ENCODE measurements around the gene PDE6C. TPM values are rescaled to one million over a fixed set of nuclear protein-coding genes. Genes with fewer than 3 reads are reported as not detected.

PDE6C gene
- total and polyA plus RNA-seq, 2 of the 4 experiments (the other 2 are of a cell fraction) = not detected

GRCh38 chr10:93702210-93703001, 90.1 kb downstream of the PDE6C start, which contains the start of gene FRA10AC1:
Gene FRA10AC1, minus strand, starts transcription at chr10:93702592. Its CDS starts 2,486 bp downstream, at chr10:93700106.
- ChIA-PET CTCF (interaction anchor here (0.6 to 1.0 kb wide), 3 partner anchors 28 to 677 kb away, joined by 3 read pairs; no protein-coding TSS in a partner anchor), POLR2A (ENCODE audit: unreplicated experiment) (interaction anchor here (0.5 to 0.7 kb wide), 4 partner anchors 13 to 201 kb away, joined by 3 to 10 read pairs (median 6); no protein-coding TSS in a partner anchor)
- Histone ChIP-seq H2BK120ac (ENCODE audit: low read depth, low read length) (peak within 1 kb of the TSS; percentile 52; the same call in 1 of the 2 replicates), H2AFZ (replicated peaks; ENCODE audit: low read length, poor library complexity) (peak within 1 kb of the TSS; percentile 94), H2AK5ac (ENCODE audit: low read depth, low read length) (peak within 1 kb of the TSS; percentile 38; the same call in 1 of the 2 replicates), H3K27me3 (ENCODE audit: control insufficient read depth, insufficient read depth, low read length) (peaks cover 2% of the 10 kb centered on the region; the same call in 1 of the 2 replicates), H3K4me1 (ENCODE audit: control insufficient read depth, insufficient read depth, low read length) (no peaks in the 10 kb centered on the region), H3K27ac (ENCODE audit: insufficient read depth, low read length) (peak within 1 kb of the TSS; percentile 91), H2BK5ac (ENCODE audit: low read depth, low read length, poor library complexity, severe bottlenecking) (peak within 1 kb of the TSS; percentile 79), H3K36me3 (ENCODE audit: control insufficient read depth, insufficient read depth, low read length) (peaks cover 4% of the 10 kb centered on the region), H4K8ac (ENCODE audit: low read depth in 2 of 2, low read length in 2 of 2) (peak within 1 kb of the TSS; percentile 90 to 93), H2BK20ac (ENCODE audit: low read depth, low read length) (no peak within 1 kb of the TSS), H4K91ac (ENCODE audit: insufficient read depth, low read depth, low read length) (peak within 1 kb of the TSS; percentile 35), H3K23ac (ENCODE audit: low read depth, low read length) (peak within 1 kb of the TSS; percentile 75), H3K56ac (ENCODE audit: extremely low read depth, insufficient read depth, low read length) (peak within 1 kb of the TSS; percentile 84), H3K9me3 (ENCODE audit: control insufficient read depth, insufficient read depth, low read length) (no peaks in the 10 kb centered on the region), H3K9ac (ENCODE audit: low read depth, low read length) (peak within 1 kb of the TSS; percentile 96), H3K4me3 (ENCODE audit: insufficient read depth, low read depth, low read length) (peak within 1 kb of the TSS; percentile 91), H3K9me1 (ENCODE audit: insufficient read depth, low read length) (no peaks in the 10 kb centered on the region), H4K5ac (ENCODE audit: low read depth, low read length) (peak within 1 kb of the TSS; percentile 87), H3K14ac (replicated peaks; ENCODE audit: low read depth, low read length) (peak within 1 kb of the TSS; percentile 77), H3K4ac (ENCODE audit: low read depth, low read length) (peak within 1 kb of the TSS; percentile 75), H2BK15ac (ENCODE audit: low read depth, low read length) (no peak within 1 kb of the TSS), H3K79me1 (ENCODE audit: low read depth in 1 of 2, low read length in 2 of 2) (peaks cover 12 to 19% of the 10 kb centered on the region in 2 experiments), H2AK9ac (replicated peaks; ENCODE audit: low read depth, low read length, poor library complexity) (peak within 1 kb of the TSS; percentile 68), H3K4me2 (ENCODE audit: low read depth, low read length) (peak within 1 kb of the TSS; percentile 97), H4K20me1 (ENCODE audit: insufficient read depth, low read length) (no peaks in the 10 kb centered on the region), H3K18ac (ENCODE audit: low read depth, low read length) (peak within 1 kb of the TSS; percentile 55)
- dilution Hi-C loops (cut with HindIII; ENCODE audit: low sequenced_read_pairs, unreplicated experiment) (no loop called here), intact Hi-C loops (cut with micrococcal nuclease) (loop anchor here (1.0 to 10.0 kb wide), 2 partner anchors 114 to 632 kb away; no protein-coding TSS in a partner anchor), in situ Hi-C loops (cut with MboI; ENCODE audit: low sequenced_read_pairs) (no loop called here)
- peak; percentile 92 for DNase-seq
- 0% methylated on average over 15 of the region's 52 CpGs; no CpG with 5 or more reads in 1 of the 2 experiments for WGBS, 2 experiments (ENCODE audit: extremely low coverage in 2 of 2, insufficient read length in 1 of 2)
- ATAC-seq (ENCODE audit: low read depth) = peak; percentile 97
- BruUV-seq (replicated peaks) = no TSS peak
- TF ChIP-seq BHLHE40 (IDR thresholded peaks at IDR 0.05; ENCODE audit: low read depth, low read length) (peak; percentile 83), CHD1 (IDR thresholded peaks at IDR 0.05; ENCODE audit: low read depth, low read length) (0 out of 2 replicates have a peak, but pooled peaks have one; percentile 32), SMC3 (IDR thresholded peaks at IDR 0.05; ENCODE audit: low read depth, low read length) (peak; percentile 5; the same call in 1 of the 2 replicates), POLR2A (IDR thresholded peaks at IDR 0.05; ENCODE audit: low read depth, low read length) (no peak), RFX5 (IDR thresholded peaks at IDR 0.05; ENCODE audit: low read depth, low read length) (no peak; the same call in 1 of the 2 replicates), CTCF (conservative IDR thresholded peaks at IDR 0.05; ENCODE audit: low read depth, low read length) (peak; percentile 45), RAD21 (IDR thresholded peaks at IDR 0.05; ENCODE audit: low read length) (peak; percentile 46), MAFK (IDR thresholded peaks at IDR 0.05; ENCODE audit: low read depth, low read length) (no peak), RCOR1 (IDR thresholded peaks at IDR 0.05; ENCODE audit: insufficient replicate concordance, low read length) (no peak), FOS (IDR thresholded peaks at IDR 0.05; ENCODE audit: low read depth, low read length) (0 out of 2 replicates have a peak, but pooled peaks have one; percentile 10), ELK1 (IDR thresholded peaks at IDR 0.05; ENCODE audit: borderline replicate concordance, low read depth, low read length) (peak; percentile 35; the same call in 1 of the 2 replicates), NFE2L2 (IDR thresholded peaks at IDR 0.05; ENCODE audit: low read depth, low read length) (peak; percentile 36; the same call in 1 of the 2 replicates), USF2 (IDR thresholded peaks at IDR 0.05; ENCODE audit: low read depth, low read length) (peak; percentile 70)
